Stimulated activated CD8-positive, alpha-beta memory T cell treated with anti-CD3 and anti-CD28 coated beads, Interleukin-4, amount 100 ng/mL, for 24 hours (primary cell): ENCODE measurements around the gene LRRC8D.

Experiments
- DNase-seq: peaks from one replicate; pipeline ENCODE4 v3.0.0-alpha.2; 2020; ENCODE audit warnings: low read depth

Gene LRRC8D

GRCh38 chr1:89871768-89872473, 51.1 kb downstream of the LRRC8D start:
- DNase-seq = no peak

GRCh38 chr1:89872567-89872966, 51.7 kb downstream of the LRRC8D start:
- no peak for DNase-seq

GRCh38 chr1:89873288-89873687, 52.5 kb downstream of the LRRC8D start:
- no peak for DNase-seq

DNA sequence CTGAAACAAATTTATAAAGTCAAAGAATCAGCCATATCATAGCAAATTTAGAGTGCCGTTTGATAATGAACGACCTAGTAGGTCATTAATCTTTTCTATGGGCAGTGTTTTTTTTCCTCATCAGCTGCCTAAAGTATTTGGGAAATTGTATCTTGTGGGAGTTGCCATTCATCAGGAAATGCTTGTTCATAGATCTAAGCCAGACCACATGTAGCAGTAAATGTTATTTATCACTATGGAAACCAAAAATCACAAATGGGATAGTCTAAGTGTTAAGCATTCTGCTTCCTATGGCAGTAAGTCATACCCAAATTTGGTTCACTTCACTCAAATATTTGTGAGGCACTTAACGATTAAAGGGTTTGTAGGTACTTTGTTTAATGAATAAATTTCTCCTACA, 52.9 kb downstream of the LRRC8D start:
- DNase-seq = no peak

DNA sequence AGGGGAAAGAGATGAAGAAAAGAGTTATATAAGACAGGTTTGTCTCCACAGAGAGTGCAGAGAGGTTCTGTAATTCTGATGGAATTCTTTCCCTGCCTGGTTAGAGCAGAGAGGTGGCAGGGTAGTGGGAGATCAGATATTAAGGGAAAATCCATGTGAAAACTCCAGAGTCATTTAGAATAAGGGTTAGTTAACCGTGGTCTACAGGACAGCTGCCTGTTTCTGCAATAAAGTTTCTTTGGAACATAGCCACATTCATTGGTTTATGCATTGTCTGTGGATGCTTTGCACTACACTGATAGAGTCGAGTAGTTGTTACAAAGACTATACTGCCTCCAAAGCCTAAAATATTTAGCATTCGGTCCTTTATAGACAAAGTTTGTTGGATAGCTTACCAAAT, 55.6 kb downstream of the LRRC8D start:
- DNase-seq = no peak

- DNase-seq = no peak
These were observed 56.9 kb downstream of the LRRC8D start for GRCh38 chr1:89877756-89878155.

- no peak for DNase-seq
These were observed 57.4 kb downstream of the LRRC8D start for GRCh38 chr1:89878256-89878655.

DNA sequence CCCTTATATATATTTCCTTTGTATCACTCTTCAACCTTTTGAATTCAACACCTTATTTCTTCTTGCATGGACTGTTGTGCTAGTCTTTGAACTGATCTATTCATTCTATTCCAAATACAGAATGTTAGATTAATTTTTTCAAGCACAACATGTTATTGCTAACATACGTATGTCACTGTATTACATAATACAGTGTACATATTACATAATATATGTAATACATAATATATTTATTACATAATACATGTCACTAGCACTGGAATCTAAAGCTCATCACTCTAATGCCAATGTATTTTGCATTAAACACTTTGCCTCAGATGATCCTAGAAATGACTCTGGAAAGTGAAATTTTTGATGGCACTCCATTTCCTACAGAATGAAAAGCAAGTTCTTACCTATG, 59.8 kb downstream of the LRRC8D start:
- no peak for DNase-seq

- DNase-seq = no peak
These were observed 60.7 kb downstream of the LRRC8D start for GRCh38 chr1:89881415-89882058.

- DNase-seq = no peak
These were observed 61.7 kb downstream of the LRRC8D start for GRCh38 chr1:89882348-89883029.

DNA sequence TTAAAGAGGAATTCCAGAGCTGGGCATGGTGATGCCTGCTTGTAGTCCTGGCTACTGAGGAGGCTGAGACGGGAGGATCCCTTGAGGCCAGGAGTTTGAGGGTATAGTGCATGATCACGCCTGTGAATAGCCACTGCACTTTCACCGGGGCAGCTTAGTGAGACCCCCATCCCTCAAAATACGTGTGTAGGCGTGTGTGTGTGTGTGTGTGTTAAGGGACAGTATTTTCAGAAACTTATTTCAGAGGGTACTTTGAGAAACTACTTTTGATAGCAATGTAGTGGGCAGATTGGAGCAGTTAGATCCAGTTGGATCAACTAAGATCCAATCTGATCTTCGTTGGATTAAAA, 62.2 kb downstream of the LRRC8D start:
- DNase-seq = no peak

- DNase-seq = no peak
These were observed 64.1 kb downstream of the LRRC8D start for GRCh38 chr1:89884718-89885596.

GRCh38 chr1:89887270-89887669, 66.4 kb downstream of the LRRC8D start:
- DNase-seq = no peak

- DNase-seq = no peak
These were observed 66.9 kb downstream of the LRRC8D start for GRCh38 chr1:89887713-89888112.

DNA sequence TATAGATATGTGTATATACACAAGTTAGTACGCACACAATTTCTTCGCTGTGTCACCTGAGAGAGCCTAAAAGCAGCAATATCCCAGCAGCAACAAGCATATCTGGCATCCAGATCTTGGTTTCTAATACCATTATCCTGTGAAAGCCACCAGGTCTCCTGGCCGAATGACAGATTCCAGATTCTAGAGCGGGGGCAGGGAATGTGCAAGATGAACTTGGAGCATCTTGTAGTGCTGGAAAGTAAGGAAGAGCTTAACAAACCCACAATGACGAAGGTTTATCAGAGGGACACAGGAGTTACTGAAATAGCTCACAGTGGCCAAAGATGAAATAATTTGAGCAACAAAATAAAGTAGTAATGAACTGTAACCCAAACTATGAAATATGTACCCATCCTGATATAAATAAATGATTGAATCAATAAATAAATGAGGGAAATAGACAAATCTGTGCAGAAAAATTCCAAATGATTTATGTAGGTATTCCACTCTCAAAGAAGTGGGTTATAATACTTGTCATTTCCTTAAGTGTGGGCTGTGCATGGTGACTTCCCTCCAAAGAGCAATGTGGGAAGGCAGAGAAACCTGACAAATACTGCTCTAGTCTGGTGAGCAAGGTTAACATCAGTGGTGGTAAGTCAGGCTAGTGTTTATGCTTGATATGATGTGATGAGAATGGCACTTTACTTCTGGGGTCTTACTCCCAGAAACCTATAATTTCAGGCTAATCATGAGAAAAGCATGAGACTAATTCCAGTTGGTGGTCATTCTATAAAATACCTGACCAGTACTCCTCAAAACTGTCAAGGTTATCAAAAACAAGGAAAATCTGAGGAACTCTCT, 67.9 kb downstream of the LRRC8D start:
- DNase-seq = no peak

- DNase-seq = no peak
These were observed 68.4 kb downstream of the LRRC8D start for GRCh38 chr1:89889323-89889615.

- no peak for DNase-seq
These were observed 69.4 kb downstream of the LRRC8D start for GRCh38 chr1:89890085-89890752.

GRCh38 chr1:89892816-89893215, 72.0 kb downstream of the LRRC8D start:
- no peak for DNase-seq

GRCh38 chr1:89894210-89895201, 73.7 kb downstream of the LRRC8D start:
- no peak for DNase-seq
